GM12878 (cell line): ENCODE measurements around the gene FUT8. TPM values are rescaled to one million over a fixed set of nuclear protein-coding genes. Genes with fewer than 3 reads are reported as not detected.

Experiments used
- ATAC-seq: fragments of 200-7000 bp; cut with Tn5 transposase; 3 replicates; pipeline ENCODE4 v1.9.1; 2020; ENCODE audit warnings: mild to moderate bottlenecking, moderate library complexity
- BruUV-seq: library from RNA; stranded (reverse); fragments of 400-500 nt; replicated peaks from 2 replicates; lab custom pipeline; 2021; lab: Mats Ljungman, UMichigan
- CTCF ChIA-PET: fragments of 300-600 bp; sonication (Branson Sonifier 250); formaldehyde crosslinking; extraction: SDS; loops from one replicate; lab custom pipeline; 2021; ENCODE audit warnings: inconsistent platforms; lab: Yijun Ruan, JAX
- POLR2A ChIA-PET: fragments of 350-600 bp; formaldehyde crosslinking; extraction: SDS; loops from one replicate; lab custom pipeline; 2021; ENCODE audit warnings: inconsistent platforms; lab: Charles Lee
- RAD21 ChIA-PET: fragments of 300-600 bp; sonication (Branson Sonifier 250); formaldehyde crosslinking; loops from one replicate; lab custom pipeline; 2023; ENCODE audit warnings: antibody characterized with exemption; ENCODE audit not compliant: unreplicated experiment; lab: Charles Lee
- SMC1A ChIA-PET: fragments of 300-600 bp; sonication (Branson Sonifier 250); formaldehyde crosslinking; loops from one replicate; lab custom pipeline; 2023; ENCODE audit not compliant: unreplicated experiment, uncharacterized antibody; lab: Charles Lee
- DNase-seq: peaks from one replicate; pipeline ENCODE4 v3.0.0-alpha.2; 2011; ENCODE audit warnings: low read depth, low spot score
- FAIRE-seq: peaks from 3 replicates; lab custom pipeline; 2011; peaks lifted over from hg19 to GRCh38; lab: Jason Lieb, UNC
- H2AFZ ChIP-seq: 2 replicates; pipeline ENCODE4 v1.6.0; 2011; ENCODE audit warnings: low read depth, low read length, control low read depth; ENCODE audit not compliant: control insufficient read depth
- H3K27ac ChIP-seq: 2 replicates; pipeline ENCODE4 v1.5.1; 2011; ENCODE audit warnings: control low read depth; ENCODE audit not compliant: control insufficient read depth, insufficient read depth
- H3K27me3 ChIP-seq, 2 experiments: replicated peaks in 1 of 2; 2 replicates each; pipeline versions ENCODE4 v1.6.0 to v1.6.1; 2011; ENCODE audit warnings: low read length in 1 of 2; ENCODE audit not compliant: control insufficient read depth in 2 of 2, insufficient read depth in 2 of 2
- H3K36me3 ChIP-seq, 2 experiments: 2 replicates each; pipeline ENCODE4 v1.5.1; 2011; ENCODE audit warnings: low read length in 1 of 2; ENCODE audit not compliant: control insufficient read depth in 2 of 2, insufficient read depth in 2 of 2
- H3K4me1 ChIP-seq: 2 replicates; pipeline ENCODE4 v1.6.1; 2011; ENCODE audit warnings: mild to moderate bottlenecking, low read length, moderate library complexity, mixed read lengths; ENCODE audit not compliant: control insufficient read depth, insufficient read depth
- H3K4me2 ChIP-seq: 2 replicates; pipeline ENCODE4 v1.6.0; 2011; ENCODE audit warnings: control low read depth; ENCODE audit not compliant: control insufficient read depth, insufficient read depth
- H3K4me3 ChIP-seq: fragments of 200-600 bp; sonication (generic); 2 replicates; pipeline ENCODE4 v1.5.1; 2016
- H3K79me2 ChIP-seq: 2 replicates; pipeline ENCODE4 v1.6.0; 2011; ENCODE audit warnings: low read length; ENCODE audit not compliant: control insufficient read depth, insufficient read depth
- H3K9ac ChIP-seq: 2 replicates; pipeline ENCODE4 v1.8.0; 2011; ENCODE audit warnings: low read length, control low read depth, mixed read lengths; ENCODE audit not compliant: control insufficient read depth, insufficient read depth
- H3K9me3 ChIP-seq: replicated peaks from 3 replicates; pipeline ENCODE4 v1.5.1; 2011; ENCODE audit warnings: mild to moderate bottlenecking, low read length; ENCODE audit not compliant: control insufficient read depth, insufficient read depth
- H4K20me1 ChIP-seq: 2 replicates; pipeline ENCODE4 v1.6.0; 2011; ENCODE audit not compliant: control insufficient read depth, insufficient read depth
- E2F8 ChIP-seq: fragments of 450-650 bp; IDR thresholded peaks from 2 replicates; pipeline ENCODE4 v1.6.1; 2018; ENCODE audit warnings: mild to moderate bottlenecking, low read depth, moderate library complexity; ENCODE audit not compliant: partially characterized antibody
- FOXM1 ChIP-seq: IDR thresholded peaks from 2 replicates; pipeline ENCODE4 v1.6.1; 2012; ENCODE audit warnings: low read depth, mild to moderate bottlenecking, inconsistent platforms, low read length, moderate library complexity
- HCFC1 ChIP-seq: fragments of 150-350 bp; IDR thresholded peaks from 2 replicates; pipeline ENCODE4 v1.6.1; 2014; ENCODE audit warnings: low read length
- MEF2B ChIP-seq: fragments of 450-650 bp; IDR thresholded peaks from 2 replicates; pipeline ENCODE4 v1.6.1; 2018; ENCODE audit warnings: mild to moderate bottlenecking, moderate library complexity; ENCODE audit not compliant: partially characterized antibody, poor library complexity, severe bottlenecking
- POLR2A ChIP-seq: IDR thresholded peaks from 2 replicates; pipeline ENCODE4 v1.6.1; 2011; ENCODE audit warnings: low read depth, mild to moderate bottlenecking, low read length
- SIX5 ChIP-seq: IDR thresholded peaks from 2 replicates; pipeline ENCODE4 v1.6.1; 2011; ENCODE audit warnings: mild to moderate bottlenecking, low read depth, low read length, moderate library complexity; ENCODE audit not compliant: severe bottlenecking
- SPI1 ChIP-seq: IDR thresholded peaks from 2 replicates; pipeline ENCODE4 v1.6.1; 2011; ENCODE audit warnings: low read depth, mild to moderate bottlenecking, low read length, moderate library complexity, borderline replicate concordance; ENCODE audit not compliant: insufficient read depth
- WGBS: methylation state at CpG from one replicate; pipeline ENCODE4 v1.1.6; 2016; ENCODE audit warnings: low lambda C conversion rate; ENCODE audit not compliant: insufficient replicate concordance, insufficient coverage; ENCODE audit errors: missing lambda C conversion rate; 5-methylcytosine and 5-hydroxymethylcytosine counted together
- in situ Hi-C: fragments of 300-500 bp; cut with MboI; formaldehyde crosslinking; loops from 9 replicates; pipeline ENCODE4 v1.14.3; 2018; ENCODE audit warnings: mixed read lengths
- intact Hi-C: fragments of 100-400 bp; cut with micrococcal nuclease; formaldehyde crosslinking; loops from one replicate; pipeline ENCODE4 v1.14.2; 2022; ENCODE audit not compliant: unreplicated experiment
- polyA plus RNA-seq, 11 experiments: library from polyadenylated mRNA; depleted of rRNA in 4 of 11; unstranded in 6 of 11; stranded (reverse) in 5 of 11; fragments of >200 nt; fragmentation: Nextera tagmentation in 4 of 11; fragmentation: Illumina TruSeq in 1 of 11; extraction: Ambion mirVana in 4 of 11; extraction: Trizol in 1 of 11; gene quantifications; 1 replicate in 1 of 11; 2 replicates in 10 of 11; pipeline versions ENCODE4 v1.2.1 to v1.2.3, GENCODE V29; 2011 to 2016; ENCODE audit warnings: inconsistent platforms in 2 of 11, missing spikeins in 2 of 11, low read depth in 1 of 11
- total RNA-seq, 4 experiments: library from RNA; depleted of rRNA in 3 of 4; stranded (reverse); fragments of >200 nt in 3 of 4; fragmentation: Illumina TruSeq in 1 of 4; extraction: Trizol in 1 of 4; gene quantifications; 2 replicates each; pipeline versions ENCODE4 v1.2.1 to v1.2.3, GENCODE V29; 2013 to 2021

FUT8 gene
- total and polyA plus RNA-seq, 10 of the 15 experiments (the other 5 are each of a cell fraction or from before 2014, with no cell fraction given): 21.3 to 106 (median 66.3) TPM

- TF ChIP-seq MEF2B (no peak), E2F8 (no peak), SPI1 (no peak), FOXM1 (no peak)
Measured at GRCh38 chr14:65753061-65753460, 340.5 kb downstream of the FUT8 start (continued).

GRCh38 chr14:65755331-65755730 is 342.8 kb downstream of the FUT8 start:
- intact Hi-C loops: no loop called here

More at GRCh38 chr14:65755331-65755730, 342.8 kb downstream of the FUT8 start:
- ATAC-seq (no peak), DNase-seq (no peak), FAIRE-seq (no peak)
- CTCF ChIA-PET: interaction anchor here (1.8 to 2.2 kb wide), 2 partner anchors 69 to 591 kb away, joined by 5 to 6 read pairs; no protein-coding TSS in a partner anchor
- SMC1A ChIA-PET: interaction anchor here (1.0 kb wide), 1 partner anchor 68 kb away, joined by 3 read pairs; no protein-coding TSS in a partner anchor
- no peak overlapping the region for H3K27ac ChIP-seq
- H2AFZ ChIP-seq: no peak overlapping the region
- RAD21 ChIA-PET: no interaction called here
- H3K4me3 ChIP-seq: no peak overlapping the region
- H3K79me2 ChIP-seq: no peaks in the 10 kb centered on the region
- H3K36me3 ChIP-seq: no peaks in the 10 kb centered on the region
- H3K9me3 ChIP-seq: no peaks in the 10 kb centered on the region; the same call in 2 of the 3 replicates
- no TSS peak for BruUV-seq
- 90% methylated on average over 6 of the region's 6 CpGs for WGBS
- no peak overlapping the region for H3K9ac ChIP-seq
- no peaks in the 10 kb centered on the region for H3K27me3 ChIP-seq
- in situ Hi-C loops: no loop called here
- no peaks in the 10 kb centered on the region for H3K4me1 ChIP-seq
- POLR2A ChIA-PET: no interaction called here
- TF ChIP-seq HCFC1 (no peak), POLR2A (peak; percentile 26; the same call in 1 of the 2 replicates), SIX5 (no peak)
- no peaks in the 10 kb centered on the region for H4K20me1 ChIP-seq
- no peak overlapping the region for H3K4me2 ChIP-seq
